Measurements from ENCODE around the gene C12orf42.

C12orf42 gene

DNA sequence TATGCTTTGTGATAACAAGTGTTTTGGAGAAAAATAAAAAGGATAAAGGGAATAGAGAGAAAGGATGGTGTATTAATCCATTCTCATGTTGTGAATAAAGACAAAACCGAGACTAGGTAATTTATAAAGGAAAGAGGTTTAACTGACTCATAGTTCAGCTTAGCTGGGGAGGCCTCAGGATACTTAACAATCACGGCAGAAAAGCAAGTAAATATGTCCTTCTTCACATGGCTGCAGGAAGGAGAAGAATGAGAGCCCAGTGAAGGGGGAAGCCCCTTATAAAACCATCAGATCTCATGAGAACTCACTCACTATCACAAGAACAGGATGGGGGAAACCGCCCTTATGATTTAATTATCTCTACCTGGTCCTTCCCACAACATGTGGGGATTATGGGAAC is 18.1 kb upstream of the C12orf42 start:
- H3K4me3 ChIP-seq (ENCODE audit: low read length): no peak overlapping the region
- DNase-seq (ENCODE audit: low read depth): no peak
- TF ChIP-seq, protein P1, sequence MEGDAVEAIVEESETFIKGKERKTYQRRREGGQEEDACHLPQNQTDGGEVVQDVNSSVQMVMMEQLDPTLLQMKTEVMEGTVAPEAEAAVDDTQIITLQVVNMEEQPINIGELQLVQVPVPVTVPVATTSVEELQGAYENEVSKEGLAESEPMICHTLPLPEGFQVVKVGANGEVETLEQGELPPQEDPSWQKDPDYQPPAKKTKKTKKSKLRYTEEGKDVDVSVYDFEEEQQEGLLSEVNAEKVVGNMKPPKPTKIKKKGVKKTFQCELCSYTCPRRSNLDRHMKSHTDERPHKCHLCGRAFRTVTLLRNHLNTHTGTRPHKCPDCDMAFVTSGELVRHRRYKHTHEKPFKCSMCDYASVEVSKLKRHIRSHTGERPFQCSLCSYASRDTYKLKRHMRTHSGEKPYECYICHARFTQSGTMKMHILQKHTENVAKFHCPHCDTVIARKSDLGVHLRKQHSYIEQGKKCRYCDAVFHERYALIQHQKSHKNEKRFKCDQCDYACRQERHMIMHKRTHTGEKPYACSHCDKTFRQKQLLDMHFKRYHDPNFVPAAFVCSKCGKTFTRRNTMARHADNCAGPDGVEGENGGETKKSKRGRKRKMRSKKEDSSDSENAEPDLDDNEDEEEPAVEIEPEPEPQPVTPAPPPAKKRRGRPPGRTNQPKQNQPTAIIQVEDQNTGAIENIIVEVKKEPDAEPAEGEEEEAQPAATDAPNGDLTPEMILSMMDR (conservative IDR thresholded peaks at IDR 0.05; ENCODE audit: low read length): no peak

DNA sequence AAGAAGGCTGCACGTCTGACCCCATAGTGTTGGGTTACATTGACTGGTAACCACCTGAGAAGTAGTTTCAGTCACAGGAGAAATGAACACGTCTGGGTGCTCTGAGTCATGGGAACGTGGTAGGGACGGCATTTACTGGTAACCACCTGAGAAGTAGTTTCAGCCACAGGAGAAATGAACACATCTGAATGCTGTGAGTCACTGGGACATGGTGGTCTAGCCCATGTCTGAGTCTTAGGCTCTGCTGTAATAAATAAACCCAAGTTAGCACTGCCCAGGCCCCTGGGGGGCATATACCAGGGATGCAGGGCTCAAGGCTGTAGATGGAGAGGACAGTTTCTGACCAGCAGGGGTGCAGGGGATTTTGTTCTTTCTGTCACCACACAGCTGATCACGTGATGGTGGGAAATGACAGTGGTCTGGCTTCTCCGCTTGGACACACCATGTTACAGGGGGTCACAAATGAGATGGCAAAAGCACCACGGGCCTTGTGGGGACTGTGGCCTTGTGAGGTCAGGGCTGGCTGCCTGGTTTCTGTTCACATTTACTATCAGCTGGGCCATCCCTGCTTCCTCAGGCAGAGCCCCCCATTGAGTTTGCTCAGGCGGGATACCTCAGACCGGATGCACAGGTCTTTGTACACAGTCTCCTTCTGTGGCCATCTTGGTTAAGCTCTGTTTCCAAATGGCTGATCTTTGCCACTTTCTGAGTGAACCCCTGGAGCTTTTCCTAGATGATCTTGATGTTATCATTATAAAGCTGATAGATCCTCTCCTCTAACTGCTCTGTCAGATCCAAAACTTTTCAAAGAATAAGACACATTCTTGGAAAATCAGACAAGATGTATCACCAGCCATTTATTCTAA is 9.8 kb upstream of the C12orf42 start:
- no peak overlapping the region for H3K4me3 ChIP-seq (ENCODE audit: low read length)
- TF ChIP-seq, protein P1 (conservative IDR thresholded peaks at IDR 0.05; ENCODE audit: low read length): no peak

DNA sequence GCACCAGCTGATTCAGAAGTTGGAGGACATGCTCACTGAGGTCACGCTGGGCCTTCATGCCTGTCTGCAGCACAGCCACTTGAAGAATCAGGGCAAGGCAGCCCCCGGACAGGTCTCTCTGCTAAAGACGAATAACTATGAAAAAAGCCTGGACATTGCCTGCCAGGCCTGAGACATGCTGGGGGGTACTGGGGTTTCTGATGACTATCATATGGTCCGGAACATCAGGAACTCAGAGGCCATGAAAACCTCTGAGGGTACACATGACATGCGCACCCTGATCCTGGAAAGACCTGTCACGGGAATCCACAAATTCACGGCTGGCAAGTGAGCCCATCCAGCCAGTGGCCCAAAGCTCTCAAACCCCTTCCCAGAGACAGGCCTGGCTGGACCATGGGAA is 8.8 kb upstream of the C12orf42 start:
- no peak for DNase-seq (ENCODE audit: low read depth)
- TF ChIP-seq, protein P1 (conservative IDR thresholded peaks at IDR 0.05; ENCODE audit: low read length): no peak
- H3K4me3 ChIP-seq (ENCODE audit: low read length): no peak overlapping the region

More for the DNA sequence above, 9.8 kb upstream of the C12orf42 start:
- DNase-seq (ENCODE audit: low read depth): no peak

DNA sequence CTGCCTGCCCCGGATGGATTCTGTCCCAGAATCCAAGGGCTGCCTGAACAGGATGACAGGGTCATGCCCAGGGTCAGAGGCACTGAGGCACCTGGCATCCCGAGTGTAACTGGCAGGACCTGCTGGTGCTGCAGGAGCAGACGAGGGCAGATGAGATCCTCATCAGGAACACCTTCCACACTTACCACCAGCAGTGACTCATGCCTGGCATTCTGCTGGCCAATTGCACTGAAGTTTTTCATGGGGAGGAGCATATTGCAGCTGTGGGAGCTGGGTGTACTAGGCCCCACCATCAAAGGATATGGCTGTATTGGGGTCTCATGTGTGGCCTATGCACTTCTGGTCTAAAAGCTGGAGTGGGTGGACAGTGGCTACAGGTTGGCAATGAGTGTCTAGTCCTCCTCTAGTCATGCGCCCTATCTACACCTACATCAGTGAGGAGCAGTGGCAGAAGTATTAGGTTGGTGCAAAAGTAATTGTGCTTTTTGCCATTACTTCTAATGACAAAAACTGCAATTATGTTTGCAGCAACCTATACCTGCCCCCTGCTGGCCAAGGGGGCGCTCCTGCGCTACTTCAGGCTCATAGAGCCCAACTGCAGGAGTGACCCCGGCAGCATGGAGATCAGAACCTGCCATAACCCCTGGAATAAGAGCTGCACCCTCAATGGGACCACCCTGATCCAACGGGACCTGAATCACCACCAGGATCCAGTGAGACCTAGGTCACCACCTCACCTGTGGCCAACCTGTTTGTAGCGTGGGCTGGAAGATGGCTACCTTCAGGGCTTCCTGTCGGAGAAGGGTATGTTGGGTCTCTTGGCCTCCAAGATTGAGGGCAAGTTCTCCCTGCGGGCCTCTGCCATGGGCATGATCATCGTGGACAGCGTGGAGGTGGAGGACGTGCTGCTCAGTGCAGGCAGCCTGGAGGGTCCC is 8.0 kb upstream of the C12orf42 start:
- no peak overlapping the region for H3K4me3 ChIP-seq (ENCODE audit: low read length)
- TF ChIP-seq, protein P1 (conservative IDR thresholded peaks at IDR 0.05; ENCODE audit: low read length): 0 out of 2 replicates have a peak, but pooled peaks have one; percentile 2
- DNase-seq (ENCODE audit: low read depth): no peak

DNA sequence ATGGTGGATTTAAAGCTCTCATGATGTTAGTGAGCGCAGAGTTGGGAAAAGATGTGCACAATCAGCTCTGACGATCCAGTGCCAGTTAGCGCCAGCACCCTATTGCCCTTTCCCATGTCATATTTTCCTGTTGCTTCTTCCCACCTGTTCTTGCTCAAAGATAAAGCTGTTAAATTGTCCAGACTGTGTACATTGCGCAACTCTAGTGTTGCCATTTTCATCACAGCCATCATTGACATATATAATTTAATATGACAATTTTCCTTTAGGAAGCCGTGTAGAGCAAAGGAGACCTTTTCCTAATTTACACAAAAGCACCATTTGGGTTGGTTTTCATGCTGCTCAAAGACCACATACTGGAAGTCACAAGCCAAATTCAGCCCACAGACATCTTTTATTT is 5.7 kb upstream of the C12orf42 start:
- H3K4me3 ChIP-seq (ENCODE audit: low read length): no peak overlapping the region
- no peak for DNase-seq (ENCODE audit: low read depth)
- TF ChIP-seq, protein P1 (conservative IDR thresholded peaks at IDR 0.05; ENCODE audit: low read length): no peak

DNA sequence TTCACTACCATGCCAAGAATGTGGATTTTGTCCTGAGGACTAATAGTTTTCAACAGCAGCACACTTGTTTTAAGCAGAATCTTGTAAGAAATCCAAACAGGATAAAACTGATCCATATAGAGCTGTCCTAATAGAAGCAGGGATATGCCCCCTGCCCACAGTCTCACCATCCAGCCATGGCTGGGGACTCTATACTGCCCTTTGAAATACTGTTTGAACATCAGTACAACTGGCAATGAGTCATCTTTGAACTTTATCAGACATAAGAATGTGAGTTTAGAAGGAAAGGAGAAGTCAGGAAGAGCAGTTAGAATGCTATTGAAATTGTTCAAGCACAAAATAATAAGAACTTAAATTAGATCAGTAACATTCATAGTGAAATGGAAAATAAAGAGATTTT is 3.8 kb upstream of the C12orf42 start:
- H3K4me3 ChIP-seq (ENCODE audit: low read length): no peak overlapping the region
- DNase-seq (ENCODE audit: low read depth): no peak
- TF ChIP-seq, protein P1 (conservative IDR thresholded peaks at IDR 0.05; ENCODE audit: low read length): no peak
